GM19043 (cell line): ENCODE results near the gene SIK2.
"Not testable (repeated sequence)": the region's sequence is repeated elsewhere in the genome, so short reads cannot be mapped to it uniquely, and the experiment has no call there.

Experiments
- ATAC-seq: cut with Tn5 transposase; IDR thresholded peaks from one replicate; pipeline ENCODE4 v1.9.1; 2021; ENCODE audit warnings: low read depth; ENCODE audit not compliant: unreplicated experiment

Gene SIK2

DNA sequence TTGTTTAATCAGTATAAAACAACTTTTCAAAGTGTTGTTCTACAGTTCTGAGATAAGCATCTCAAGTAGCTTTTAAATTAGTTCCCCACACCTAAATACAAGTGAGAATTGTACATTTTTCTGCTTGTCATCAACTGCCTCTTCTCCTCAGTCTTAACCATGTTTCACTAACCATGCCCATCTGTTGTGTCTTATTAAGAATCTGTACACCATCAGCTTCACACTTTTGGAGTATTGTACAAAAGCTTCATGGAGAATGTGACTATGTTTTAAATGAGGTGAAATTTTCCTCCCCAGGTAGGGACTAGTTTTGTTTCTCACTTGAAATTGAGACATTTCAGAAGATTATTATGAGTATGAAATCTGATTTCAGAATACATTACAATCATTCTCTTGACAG is 52.4 kb downstream of the SIK2 start:
- no peak for ATAC-seq

DNA sequence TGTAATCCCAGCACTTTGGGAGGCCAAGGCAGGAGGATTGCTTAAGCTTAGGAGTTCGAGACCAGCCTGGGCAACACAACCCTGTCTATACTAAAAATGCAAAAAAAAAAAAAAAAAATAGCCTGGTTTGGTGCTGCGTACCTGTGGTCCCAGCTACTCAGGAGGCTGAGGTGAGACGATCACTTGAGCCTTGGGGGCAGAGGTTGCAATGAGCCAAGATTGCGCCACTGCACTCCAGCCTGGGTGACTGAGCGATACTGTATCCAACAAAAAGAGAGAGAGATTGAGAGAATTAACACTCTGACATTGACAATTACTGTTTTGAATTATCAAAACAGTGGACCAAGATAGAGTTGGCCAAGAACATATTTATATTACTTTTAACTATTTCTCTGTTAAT is 53.7 kb downstream of the SIK2 start:
- no peak for ATAC-seq

DNA sequence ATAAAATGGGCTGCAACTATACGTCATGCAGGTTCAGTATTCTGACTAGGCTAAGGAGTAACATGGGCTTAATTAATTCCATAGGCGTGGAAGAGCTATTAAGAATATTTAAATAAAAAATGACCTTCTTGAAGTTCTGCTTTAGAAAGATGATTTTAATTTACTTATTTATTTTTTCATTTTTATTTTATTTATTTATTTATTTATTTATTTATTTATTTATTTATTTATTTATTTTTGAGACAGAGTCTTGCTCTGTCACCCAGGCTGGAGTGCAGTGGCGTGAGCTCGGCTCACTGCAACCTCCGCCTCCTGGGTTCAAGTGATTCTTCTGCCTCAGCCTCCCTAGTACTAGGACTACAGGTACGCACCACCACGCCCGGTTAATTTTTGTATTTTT is 55.7 kb downstream of the SIK2 start:
- ATAC-seq, result not testable (repeated sequence)

DNA sequence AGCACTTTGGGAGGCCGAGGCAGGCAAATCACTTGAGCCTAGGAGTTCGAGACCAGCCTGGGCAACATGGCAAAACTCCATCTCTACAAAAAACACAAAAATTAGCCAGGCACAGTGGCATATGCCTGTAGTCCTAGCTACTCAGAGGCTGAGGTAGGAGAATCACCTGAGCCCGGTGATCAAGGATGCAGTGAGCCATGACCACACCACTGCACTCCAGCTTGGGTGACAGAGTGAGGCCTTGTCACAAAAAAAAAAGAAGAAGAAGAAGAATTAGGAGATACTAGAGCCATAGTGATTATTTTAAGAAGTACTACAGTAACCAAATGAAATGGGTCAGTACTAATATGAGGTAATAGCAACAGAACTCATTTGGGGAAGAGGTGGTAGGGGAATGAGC is 56.2 kb downstream of the SIK2 start:
- not testable (repeated sequence) for ATAC-seq

GRCh38 chr11:111659201-111660115 is 57.2 kb downstream of the SIK2 start:
- ATAC-seq, result no peak

GRCh38 chr11:111660822-111661221 is 58.6 kb downstream of the SIK2 start:
- no peak for ATAC-seq

DNA sequence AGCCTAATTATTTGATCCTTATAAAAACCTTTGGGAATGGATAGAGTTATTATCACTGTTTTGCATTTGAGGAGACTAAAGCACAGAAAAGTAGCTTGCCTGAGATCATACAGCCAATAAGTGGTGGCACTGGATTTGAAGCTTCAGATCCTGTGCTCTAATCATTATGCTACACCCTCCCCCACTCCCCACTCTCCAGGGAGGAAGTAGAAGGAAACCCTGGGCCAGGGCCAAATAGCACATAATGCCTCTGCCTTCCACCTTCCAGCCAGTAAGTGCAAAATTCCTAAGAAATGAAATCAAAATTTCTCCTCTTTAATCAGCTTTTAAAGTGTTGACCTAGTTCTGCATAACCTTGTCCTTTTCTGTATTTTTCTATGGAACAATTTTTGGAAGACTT is 61.6 kb downstream of the SIK2 start:
- ATAC-seq, result no peak

DNA sequence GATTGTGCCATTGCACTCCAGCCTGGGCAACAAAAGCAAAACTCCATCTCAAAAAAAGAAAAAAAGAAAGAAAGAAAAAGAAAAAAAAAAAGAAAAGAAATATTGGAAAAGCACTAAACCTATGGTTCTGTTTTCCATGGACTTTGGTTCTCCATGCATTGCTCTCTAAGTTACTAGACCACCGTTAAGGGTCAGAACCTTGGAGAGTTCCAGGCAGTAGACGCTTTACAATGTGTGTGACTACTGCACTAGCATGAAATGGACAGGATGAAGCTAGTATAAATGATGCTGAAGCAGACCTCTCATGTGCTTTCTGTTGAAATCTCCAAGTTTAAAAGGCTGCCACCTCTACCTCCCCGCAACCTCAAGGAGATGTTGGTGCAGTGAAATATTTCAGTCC is 63.5 kb downstream of the SIK2 start:
- ATAC-seq, result no peak

- ATAC-seq, result no peak
These were observed 66.7 kb downstream of the SIK2 start for GRCh38 chr11:111668980-111669379.

DNA sequence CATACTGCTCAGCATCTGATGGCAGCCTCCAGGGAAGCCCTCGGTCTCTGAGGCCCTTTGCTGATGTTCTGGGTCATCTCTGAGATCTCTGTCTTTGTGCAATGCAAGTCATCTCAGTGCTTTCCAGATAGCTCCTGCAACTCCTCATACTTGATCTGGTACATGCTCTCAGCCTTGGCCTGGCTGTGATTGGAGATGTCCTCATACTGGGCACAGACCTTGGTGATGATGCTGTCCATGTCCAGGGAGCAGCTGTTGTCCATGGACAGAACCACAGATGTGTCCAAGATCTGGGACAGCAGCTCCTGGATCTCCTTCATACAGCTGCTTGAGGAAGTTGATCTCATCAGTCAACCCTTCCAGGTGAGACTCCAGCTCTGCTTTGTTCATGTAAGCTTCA is 69.1 kb downstream of the SIK2 start:
- ATAC-seq, result no peak

DNA sequence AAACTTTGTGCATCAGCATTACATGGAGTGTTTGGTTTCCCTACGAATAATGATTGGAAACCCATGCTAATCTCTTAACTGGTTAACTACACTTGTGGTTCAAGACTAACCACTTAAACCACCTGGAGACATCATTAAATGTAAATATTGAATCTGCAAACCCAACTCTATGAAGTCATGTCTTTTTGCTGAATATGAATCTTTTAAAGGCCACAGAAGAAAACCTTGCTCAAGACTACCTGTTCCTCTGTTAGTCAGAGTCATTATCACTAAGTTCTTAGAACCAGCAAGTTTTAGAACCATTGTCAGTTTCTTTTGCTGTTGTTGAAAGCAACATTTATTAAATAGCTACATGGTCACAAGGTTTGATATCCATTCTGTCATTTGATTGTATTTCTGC is 70.7 kb downstream of the SIK2 start:
- no peak for ATAC-seq

DNA sequence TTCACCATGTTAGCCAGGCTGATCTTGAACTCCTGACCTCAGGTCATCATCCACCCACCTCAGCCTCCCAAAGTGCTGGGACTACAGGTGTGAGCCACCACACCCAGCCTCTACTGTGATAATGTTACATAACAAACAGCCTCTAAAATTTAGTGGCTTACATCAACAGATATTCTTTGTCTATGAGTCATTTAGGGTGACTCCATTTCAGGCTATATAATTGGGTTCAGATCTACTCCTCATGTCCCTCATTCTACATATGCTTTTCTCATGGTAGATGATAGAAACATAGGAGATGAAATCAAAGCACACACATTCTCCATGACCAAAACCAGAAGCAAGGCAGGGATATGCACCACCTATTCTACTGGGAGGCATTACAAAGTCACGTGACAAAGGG is 72.7 kb downstream of the SIK2 start:
- no peak for ATAC-seq

DNA sequence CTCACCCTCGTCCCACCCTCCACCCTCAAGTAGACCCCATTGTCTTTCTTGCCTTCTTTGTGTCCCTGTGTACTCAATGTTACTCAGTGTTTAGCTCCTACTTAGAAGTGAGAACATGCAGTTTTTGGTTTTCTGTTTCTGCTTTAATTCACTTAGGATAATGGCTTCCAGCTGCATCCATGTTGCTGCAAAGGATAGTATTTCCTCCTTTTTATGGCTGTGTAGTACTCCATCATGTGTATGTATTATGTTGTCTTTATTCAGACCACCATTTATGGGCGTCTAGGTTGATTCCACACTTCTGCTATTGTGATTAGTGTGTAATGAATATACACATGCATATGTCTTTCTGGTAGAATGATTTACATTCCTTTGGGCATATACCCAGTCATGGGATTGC is 73.6 kb downstream of the SIK2 start:
- ATAC-seq, result no peak

DNA sequence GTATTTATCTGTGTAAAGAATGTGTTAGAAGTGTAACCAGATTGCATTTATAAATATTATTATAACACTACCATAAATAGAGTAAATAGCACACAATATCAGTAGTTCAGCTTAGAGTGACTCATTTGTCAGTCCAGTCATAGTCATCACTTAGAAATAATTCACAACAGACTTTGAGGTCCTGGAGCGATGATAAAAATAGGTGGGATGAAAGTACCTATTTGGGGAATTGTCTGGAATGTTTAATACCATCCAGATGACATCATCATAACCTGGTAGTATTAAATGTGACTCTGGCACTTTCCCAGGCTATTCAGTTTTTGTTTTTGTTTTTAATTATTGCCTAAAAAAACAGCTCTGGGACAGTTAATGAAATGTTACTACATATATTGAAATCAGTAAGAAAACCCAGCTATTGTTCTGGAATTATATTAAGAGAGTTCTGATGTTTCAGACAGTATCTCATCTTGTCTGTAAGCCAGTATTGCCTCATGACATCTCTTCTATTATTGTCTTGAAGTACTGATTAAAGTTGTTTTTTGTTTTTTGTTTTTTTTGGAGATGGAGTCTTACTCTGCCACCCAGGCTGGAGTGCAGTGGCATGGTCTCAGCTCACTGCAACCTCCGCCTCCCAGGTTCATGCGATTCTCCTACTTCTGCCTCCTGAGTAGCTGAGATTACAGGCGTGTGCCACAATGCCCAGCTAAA is 74.8 kb downstream of the SIK2 start:
- ATAC-seq, result no peak

GRCh38 chr11:111680486-111681175 is 78.4 kb downstream of the SIK2 start:
- no peak for ATAC-seq

- ATAC-seq, result no peak
These were observed 81.6 kb downstream of the SIK2 start for GRCh38 chr11:111683806-111684205.

DNA sequence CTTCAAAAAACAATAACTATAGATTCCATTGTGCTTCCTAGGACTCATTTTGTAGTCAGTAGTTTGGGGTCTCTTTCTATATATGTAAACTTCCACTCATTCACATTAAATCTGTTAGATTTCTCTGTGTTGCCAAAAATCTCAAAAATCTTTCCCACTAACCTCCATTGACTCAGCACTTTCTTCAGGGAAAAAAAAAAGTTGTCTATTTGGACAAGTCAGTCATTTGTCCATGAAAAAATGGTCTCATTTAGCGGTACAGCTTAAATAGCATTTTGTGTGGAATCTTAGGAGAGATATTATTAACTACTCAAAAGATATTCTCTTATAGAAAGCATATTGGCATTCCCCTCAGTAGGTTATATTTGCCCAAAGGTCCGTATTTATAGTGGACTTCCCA is 82.0 kb downstream of the SIK2 start:
- ATAC-seq, result no peak

DNA sequence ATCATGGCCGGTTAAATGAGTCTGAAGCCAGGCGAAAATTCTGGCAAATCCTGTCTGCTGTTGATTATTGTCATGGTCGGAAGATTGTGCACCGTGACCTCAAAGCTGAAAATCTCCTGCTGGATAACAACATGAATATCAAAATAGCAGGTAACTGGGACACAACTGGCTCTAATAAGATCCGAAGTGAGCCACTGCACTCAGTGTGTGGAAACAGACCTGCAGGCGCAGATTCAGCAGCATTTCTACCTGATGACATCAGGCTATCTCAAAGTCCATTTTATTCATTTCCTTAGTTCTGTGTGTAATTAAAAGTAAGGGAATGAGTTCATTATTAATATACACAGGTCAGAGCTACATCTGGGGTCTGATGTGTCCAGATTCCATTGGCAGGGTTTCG is 85.8 kb downstream of the SIK2 start:
- ATAC-seq, result no peak

DNA sequence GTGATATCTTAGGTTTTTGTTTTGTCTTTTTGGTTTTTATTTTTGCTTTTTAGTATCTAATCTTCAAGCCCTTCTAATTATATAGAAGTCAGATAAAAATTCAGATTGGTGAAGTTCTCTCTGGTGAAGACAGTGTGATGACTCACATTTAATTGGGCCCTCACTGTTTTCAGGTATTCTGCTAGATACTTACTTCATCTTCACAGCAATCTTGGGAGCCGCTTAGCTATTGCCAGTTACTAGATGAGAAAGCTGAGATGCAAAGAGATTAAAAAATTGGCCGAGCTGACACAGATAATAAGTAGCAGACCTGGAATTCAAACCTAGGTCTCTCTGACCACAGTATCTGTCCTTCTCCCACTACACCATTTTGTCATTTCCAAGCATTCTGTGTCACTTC is 88.9 kb downstream of the SIK2 start:
- no peak for ATAC-seq

- ATAC-seq, result no peak
These were observed 89.5 kb downstream of the SIK2 start for GRCh38 chr11:111691741-111692140.

DNA sequence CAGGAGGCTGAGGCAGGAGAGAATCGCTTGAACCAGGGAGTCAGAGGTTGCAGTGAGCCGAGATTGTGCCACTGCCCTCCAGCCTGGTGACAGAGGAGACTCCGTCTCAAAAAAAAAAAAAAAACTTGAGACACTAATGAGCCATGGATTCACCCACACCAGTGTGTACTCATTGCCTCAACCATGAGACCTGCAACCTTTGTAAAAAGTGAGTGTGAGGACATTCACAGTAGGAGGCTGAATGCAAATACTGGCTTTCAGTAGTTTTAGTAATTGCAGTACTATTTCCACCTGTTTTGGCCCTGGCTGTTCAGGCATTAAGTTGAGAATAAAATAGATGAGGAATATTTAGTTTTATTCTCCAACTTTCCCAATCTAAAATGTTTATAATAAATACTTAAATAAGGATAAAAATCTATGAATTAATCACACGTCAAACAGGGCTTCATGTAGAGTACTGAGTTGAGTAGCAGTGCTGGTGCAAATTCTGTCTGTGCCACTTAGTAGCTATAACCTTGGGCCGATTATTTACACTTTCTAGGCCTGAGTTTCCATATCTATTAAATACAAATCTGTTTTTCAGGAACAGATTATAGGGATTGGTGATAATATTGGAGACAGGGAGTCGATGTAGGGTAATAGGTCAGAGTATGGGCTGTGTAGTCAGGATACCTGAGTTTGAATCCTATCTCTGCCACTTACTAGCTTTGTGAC is 91.1 kb downstream of the SIK2 start:
- no peak for ATAC-seq
